T-helper 2 cell treated with Interferon-gamma antibody and Interleukin-4, amounts not matched to agents 5 μg/mL and 100 μg/mL, for 36 hours (primary cell): ENCODE results near the gene POFUT2.

Source experiments
- DNase-seq: peaks from one replicate; pipeline ENCODE4 v3.0.0; 2021; ENCODE audit warnings: low spot score
- H3K27ac Mint-ChIP-seq: one replicate; pipeline ENCODE4 v1.8.0; 2021; ENCODE audit warnings: mild to moderate bottlenecking, mixed read lengths
- H3K27me3 Mint-ChIP-seq: one replicate; pipeline ENCODE4 v1.8.0; 2021; ENCODE audit warnings: low read depth, mixed read lengths
- H3K36me3 Mint-ChIP-seq: one replicate; pipeline ENCODE4 v1.8.0; 2021; ENCODE audit warnings: low read depth, mixed read lengths
- H3K4me1 Mint-ChIP-seq: one replicate; pipeline ENCODE4 v1.8.0; 2021; ENCODE audit warnings: low read depth, mixed read lengths
- H3K4me3 Mint-ChIP-seq: one replicate; pipeline ENCODE4 v1.8.0; 2022; ENCODE audit warnings: mild to moderate bottlenecking, moderate library complexity, mixed read lengths
- H3K9me3 Mint-ChIP-seq: one replicate; pipeline ENCODE4 v1.8.0; 2021; ENCODE audit warnings: mixed read lengths

Gene POFUT2

DNA sequence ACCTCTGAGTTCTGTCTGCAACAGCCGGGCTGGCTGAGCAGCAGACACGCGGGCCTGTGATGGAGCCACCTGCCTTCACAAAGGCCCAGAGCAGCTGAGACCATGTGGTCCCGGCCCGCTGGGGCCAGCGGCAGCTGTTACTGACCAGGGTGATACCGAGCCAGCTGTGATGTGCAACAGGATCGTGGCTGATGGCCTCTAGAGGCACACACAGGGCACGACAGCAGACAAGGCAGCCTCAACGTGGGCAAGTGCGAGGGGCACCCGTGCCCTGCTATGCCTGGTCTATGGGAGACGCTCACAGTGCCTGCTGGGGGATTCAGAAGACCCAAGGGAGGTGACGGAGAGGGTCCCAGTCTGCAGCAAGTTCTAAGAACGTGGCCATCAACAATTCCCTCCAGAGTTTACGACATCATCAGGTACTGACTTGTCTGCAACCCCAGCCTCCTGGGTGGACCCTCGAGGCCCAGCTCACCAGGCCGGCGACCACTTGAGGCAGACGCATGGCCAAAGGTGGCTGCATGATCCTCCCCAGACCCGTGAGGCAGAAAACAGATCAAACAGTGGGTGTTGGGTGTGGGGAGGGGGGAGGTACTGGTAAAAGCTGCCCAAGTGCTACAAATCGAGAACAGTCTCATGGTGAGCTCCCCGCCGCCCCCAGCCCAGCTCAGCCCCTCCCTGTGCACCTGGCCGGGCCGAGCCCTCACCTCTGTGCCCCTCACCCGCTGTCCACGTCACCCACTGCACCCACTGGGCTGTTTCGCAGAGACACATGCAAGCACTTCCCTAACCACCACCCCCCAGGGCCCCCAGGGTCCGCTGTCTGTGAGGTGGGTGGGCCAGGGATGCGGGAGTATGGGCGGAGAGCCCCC lies 6.0 kb downstream of the POFUT2 start:
- Mint-ChIP-seq H3K4me3 (no peak overlapping the region), H3K27me3 (no peaks in the 10 kb centered on the region), H3K9me3 (no peaks in the 10 kb centered on the region), H3K4me1 (peaks cover 5% of the 10 kb centered on the region), H3K36me3 (peaks cover 18% of the 10 kb centered on the region), H3K27ac (no peak overlapping the region)
- no peak for DNase-seq

DNA sequence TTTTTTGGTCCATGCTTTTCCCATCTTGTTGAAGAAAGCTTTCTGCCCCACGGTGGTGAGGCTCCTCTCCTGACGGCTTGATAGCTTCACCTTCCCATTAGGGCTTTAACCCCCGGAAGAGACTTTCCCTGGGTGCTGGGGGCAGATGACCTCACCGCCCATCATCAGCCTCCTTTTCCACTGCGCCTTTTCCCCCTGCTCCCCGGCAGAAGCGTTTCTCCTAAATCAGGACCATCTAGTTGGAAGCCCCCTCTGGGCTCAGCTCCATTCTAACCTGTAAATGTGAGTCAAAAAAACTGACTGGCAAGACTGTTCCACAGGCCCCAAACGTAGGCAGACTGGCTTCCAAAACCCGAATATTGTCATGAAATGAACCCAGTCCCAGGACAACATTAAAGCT lies 6.7 kb downstream of the POFUT2 start:
- H3K4me3 Mint-ChIP-seq, result no peak overlapping the region
- H3K4me1 Mint-ChIP-seq, result peaks cover 3% of the 10 kb centered on the region
- no peaks in the 10 kb centered on the region for H3K27me3 Mint-ChIP-seq
- H3K36me3 Mint-ChIP-seq, result peaks cover 18% of the 10 kb centered on the region
- H3K27ac Mint-ChIP-seq, result no peak overlapping the region
- DNase-seq, result no peak
- H3K9me3 Mint-ChIP-seq, result no peaks in the 10 kb centered on the region

DNA sequence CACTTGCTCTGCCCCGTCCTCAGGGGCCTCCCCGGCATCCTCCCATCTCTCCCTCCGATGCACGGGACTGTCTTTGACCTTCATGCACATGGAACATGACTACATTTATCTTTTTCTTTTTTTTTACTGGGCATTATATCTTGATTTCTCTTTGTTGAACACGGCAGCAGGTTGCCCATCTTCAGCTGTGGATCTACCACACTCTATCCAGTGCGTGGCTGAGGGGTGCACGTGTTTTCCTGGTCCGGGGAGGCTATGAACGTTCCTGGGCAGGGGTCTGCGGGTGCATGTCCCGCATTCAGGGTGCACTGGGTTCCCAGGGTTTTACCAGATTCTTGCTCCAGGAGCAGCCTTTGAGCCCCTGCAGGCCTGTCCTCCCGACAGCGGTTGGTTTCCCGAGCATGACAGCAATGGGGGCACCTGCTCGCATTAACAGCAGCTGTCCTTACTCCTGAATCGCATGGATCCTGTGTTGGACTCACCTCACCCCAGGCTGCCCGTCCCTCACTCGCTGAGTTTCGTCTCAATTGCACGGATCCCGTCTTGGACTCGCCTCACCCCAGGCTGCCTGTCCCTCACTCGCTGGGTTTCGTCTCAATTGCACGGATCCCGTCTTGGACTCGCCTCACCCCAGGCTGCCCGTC lies 7.4 kb downstream of the POFUT2 start:
- H3K4me1 Mint-ChIP-seq, result no peaks in the 10 kb centered on the region
- DNase-seq, result no peak
- no peak overlapping the region for H3K4me3 Mint-ChIP-seq
- peaks cover 14% of the 10 kb centered on the region for H3K36me3 Mint-ChIP-seq
- peak overlapping the region; percentile 34 for H3K27ac Mint-ChIP-seq
- no peaks in the 10 kb centered on the region for H3K9me3 Mint-ChIP-seq
- no peaks in the 10 kb centered on the region for H3K27me3 Mint-ChIP-seq

DNA sequence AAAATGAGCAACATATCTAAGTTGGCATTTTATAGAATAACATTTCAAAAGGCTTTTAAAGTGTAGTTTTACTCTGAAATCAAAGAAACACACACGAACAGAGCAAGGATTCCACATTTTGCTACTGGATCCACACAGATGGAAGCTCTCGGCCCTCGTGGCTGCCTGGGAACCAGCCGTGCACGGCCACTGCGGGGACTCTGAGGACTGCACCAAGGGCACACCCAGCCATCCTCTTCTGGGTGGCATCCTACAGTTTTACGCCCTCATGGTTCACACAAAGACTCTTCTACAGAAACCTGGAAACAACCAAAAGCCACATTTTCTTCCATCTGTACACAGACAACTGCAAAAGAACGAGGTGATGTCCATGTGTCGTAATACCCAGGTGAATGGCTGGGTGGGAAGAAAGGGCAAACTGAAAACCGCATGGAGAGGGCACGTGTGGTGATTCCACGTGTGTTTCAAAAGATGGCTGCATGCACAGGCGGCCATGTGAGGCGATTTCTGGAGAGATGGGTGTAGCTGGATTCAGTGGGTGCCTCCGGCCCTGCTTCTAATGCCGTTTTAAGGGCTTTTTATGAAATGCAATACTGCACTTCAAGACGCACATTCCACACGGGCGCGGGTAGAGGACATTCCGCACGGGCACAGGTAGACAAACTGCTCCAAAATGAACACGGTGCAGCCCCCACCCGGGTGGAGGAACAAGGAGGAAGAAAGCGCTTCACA lies 8.1 kb downstream of the POFUT2 start:
- DNase-seq, result no peak
- Mint-ChIP-seq H3K4me1 (no peaks in the 10 kb centered on the region), H3K27me3 (no peaks in the 10 kb centered on the region), H3K36me3 (peaks cover 13% of the 10 kb centered on the region), H3K27ac (no peak overlapping the region), H3K9me3 (no peaks in the 10 kb centered on the region), H3K4me3 (no peak overlapping the region)

DNA sequence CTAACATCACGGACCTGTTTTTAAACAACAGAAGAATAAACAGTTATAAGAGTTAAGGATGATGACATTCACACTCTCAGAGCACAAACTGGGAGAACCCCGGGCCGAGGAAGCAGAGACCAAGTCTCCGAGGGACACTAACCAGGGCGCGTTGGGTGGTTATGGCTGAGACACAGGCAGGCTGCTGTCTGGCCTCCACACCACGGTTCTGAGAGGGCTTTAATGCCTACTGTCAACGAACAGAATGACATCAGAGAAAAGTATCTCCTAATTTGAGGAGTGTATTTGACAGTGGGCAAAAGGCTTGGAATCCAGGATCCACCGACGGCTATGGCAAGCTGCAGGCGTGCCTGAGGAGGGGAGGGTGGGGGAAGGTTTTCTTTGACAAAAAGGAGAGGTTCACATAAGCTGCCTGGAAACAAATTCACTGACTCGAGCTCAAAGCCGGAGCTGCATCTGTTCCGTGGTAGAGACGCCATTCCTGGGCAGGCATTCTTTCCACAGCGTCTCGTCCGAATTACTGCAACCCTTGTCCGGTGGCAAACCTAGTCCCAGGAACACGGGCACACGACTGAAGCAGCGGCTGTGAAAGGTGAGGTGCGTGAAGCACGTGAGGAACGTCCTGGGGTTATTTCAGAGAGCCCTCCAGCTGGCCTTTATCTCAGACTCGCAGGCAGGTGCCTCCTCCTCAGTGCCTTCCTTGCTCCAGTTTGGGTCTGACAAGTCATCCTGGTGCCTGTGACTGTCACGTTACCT lies 9.4 kb downstream of the POFUT2 start:
- peaks cover 10% of the 10 kb centered on the region for H3K36me3 Mint-ChIP-seq
- no peak overlapping the region for H3K27ac Mint-ChIP-seq
- H3K9me3 Mint-ChIP-seq, result no peaks in the 10 kb centered on the region
- H3K27me3 Mint-ChIP-seq, result no peaks in the 10 kb centered on the region
- no peak overlapping the region for H3K4me3 Mint-ChIP-seq
- no peak for DNase-seq
- H3K4me1 Mint-ChIP-seq, result no peaks in the 10 kb centered on the region

DNA sequence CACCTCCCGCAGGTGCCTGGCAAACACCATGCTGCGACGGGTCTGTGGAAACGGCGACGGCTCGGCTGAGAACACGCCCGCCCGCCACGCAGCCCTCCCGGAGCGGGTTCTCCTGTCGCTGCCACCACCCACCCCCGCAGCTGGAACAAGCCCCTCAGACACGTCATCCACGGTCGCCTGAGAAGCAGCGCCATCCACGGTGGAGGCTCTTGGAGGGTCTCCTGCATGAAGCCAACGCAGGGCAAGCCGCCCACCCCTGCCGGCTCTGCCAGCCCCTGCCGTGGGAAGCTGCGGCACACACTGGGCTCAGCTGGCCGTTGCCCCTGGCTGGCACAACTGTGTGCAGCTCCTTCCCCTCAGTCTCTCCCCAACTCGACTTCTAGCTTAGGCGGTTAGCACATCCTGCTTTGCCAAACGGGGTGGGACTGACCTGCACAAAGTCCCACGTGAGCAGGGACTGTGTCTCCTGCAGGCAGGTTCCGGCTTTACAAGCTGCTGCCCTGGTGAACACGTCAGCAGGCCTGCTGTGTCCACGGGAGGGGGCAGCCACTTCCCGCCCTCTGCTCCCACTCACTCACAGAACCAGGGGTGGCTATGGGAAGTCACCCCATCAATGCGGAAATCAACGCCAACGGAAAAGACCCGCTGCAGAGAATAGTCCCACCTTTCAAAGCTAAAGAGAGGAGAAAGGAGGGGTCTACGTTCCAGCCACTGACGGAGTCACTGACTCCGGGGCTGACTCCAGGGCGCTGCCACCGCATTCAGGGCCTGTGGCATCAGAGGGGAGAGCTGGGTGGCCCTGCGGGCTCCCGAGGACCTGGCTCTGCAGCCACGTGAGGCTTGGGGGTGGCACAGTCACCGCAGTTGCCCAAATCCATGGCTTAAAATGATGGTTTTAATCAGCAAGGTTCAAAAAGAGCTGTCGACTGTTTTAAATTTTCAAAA lies 10.3 kb downstream of the POFUT2 start:
- no peak overlapping the region for H3K4me3 Mint-ChIP-seq
- no peak for DNase-seq
- no peaks in the 10 kb centered on the region for H3K27me3 Mint-ChIP-seq
- H3K27ac Mint-ChIP-seq, result no peak overlapping the region
- H3K4me1 Mint-ChIP-seq, result no peaks in the 10 kb centered on the region
- no peaks in the 10 kb centered on the region for H3K9me3 Mint-ChIP-seq
- peaks cover 10% of the 10 kb centered on the region for H3K36me3 Mint-ChIP-seq

DNA sequence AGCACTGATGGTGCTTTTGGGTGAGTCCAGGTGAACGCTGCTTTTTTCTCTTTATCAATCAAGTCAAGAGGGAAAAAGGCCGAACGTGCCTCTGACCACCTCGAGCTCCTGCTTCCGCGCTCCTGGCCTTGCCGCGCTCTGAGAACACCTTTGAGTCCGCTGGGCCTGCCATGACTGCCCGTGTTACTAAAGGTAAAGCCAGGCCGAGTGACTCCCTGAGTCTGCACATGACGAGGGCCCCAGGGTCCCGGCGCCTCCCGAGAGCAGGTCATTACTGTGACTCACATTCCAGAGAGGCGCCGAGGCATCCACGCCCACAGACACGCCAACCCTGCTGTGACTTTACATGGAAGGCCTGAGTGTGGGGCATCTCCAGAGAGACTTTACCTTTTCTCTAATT lies 11.1 kb downstream of the POFUT2 start:
- Mint-ChIP-seq H3K4me1 (no peaks in the 10 kb centered on the region), H3K27me3 (no peaks in the 10 kb centered on the region), H3K36me3 (peaks cover 10% of the 10 kb centered on the region), H3K4me3 (no peak overlapping the region), H3K9me3 (no peaks in the 10 kb centered on the region), H3K27ac (no peak overlapping the region)
- DNase-seq, result no peak

DNA sequence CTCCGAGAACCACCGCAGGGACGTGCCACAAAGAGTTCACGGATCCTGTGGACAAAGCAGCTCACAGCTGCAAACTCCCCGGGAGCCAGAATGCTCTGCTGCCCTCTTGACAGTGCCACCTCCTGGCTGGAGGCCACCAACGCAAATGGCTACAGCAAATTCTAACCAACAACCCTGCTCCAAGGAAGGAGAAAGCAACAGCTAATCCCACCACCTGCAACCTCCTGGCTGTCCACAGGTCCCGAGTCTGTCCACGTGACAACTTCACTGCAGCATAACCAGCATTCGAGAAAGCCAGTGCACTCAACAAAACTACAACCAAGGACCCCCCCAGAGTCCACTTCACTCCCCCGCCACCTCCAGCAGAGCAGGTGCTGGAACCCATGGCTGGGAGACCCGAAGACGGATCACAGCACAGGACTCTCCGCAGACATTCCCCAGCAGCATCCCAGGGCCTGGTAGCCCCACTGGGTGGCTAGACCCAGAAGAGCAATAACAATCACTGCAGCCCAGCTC lies 17.3 kb downstream of the POFUT2 start:
- Mint-ChIP-seq H3K27ac (no peak overlapping the region), H3K36me3 (peaks cover 22% of the 10 kb centered on the region), H3K4me1 (peaks cover 14% of the 10 kb centered on the region), H3K9me3 (no peaks in the 10 kb centered on the region), H3K27me3 (no peaks in the 10 kb centered on the region), H3K4me3 (no peak overlapping the region)
- no peak for DNase-seq

DNA sequence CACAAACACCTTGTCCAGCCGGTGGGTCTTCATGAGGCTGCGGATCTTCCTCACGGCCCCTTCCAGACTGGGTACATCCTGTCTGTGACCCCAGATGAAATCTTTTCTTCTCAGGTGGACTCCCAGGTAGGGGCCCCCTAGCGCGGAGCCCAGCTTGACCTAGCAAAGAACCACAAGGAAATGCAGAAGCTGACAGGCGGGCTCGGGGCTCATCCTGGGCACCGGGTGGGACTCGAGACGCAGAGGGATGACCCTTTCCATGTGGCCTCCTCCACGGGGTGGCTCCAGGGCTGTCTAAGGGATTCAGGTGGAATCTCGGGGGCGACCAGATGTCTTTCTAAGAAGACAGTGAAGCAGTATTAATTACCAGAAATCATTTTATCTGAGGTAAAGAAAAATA lies 17.8 kb downstream of the POFUT2 start:
- peaks cover 14% of the 10 kb centered on the region for H3K4me1 Mint-ChIP-seq
- H3K27ac Mint-ChIP-seq, result no peak overlapping the region

DNA sequence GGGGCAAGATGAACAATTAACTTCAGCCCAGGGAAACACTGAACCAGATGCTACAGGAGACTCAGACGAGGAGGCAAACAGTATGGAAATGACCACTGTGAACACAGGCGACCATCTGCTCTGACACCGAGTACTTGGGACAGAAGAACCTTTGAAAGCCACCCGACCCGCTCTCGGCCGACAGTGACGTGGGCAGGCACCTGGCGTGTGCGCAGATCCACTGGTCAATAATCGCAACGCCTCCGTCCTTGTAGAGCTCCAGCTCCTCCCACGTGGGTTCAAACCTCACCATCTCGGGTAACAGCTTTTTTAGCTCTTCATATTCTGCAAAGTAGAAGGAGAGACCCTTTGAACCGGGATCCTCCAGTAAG lies 20.3 kb downstream of the POFUT2 start:
- DNase-seq, result no peak
- peak overlapping the region; percentile 75 for H3K27ac Mint-ChIP-seq
- H3K36me3 Mint-ChIP-seq, result peaks cover 28% of the 10 kb centered on the region
- no peaks in the 10 kb centered on the region for H3K27me3 Mint-ChIP-seq
- peaks cover 14% of the 10 kb centered on the region for H3K4me1 Mint-ChIP-seq
- no peak overlapping the region for H3K4me3 Mint-ChIP-seq
- no peaks in the 10 kb centered on the region for H3K9me3 Mint-ChIP-seq

More for the DNA sequence above, 17.8 kb downstream of the POFUT2 start:
- Mint-ChIP-seq H3K9me3 (no peaks in the 10 kb centered on the region), H3K4me3 (no peak overlapping the region), H3K36me3 (peaks cover 22% of the 10 kb centered on the region), H3K27me3 (no peaks in the 10 kb centered on the region)
- DNase-seq, result no peak

DNA sequence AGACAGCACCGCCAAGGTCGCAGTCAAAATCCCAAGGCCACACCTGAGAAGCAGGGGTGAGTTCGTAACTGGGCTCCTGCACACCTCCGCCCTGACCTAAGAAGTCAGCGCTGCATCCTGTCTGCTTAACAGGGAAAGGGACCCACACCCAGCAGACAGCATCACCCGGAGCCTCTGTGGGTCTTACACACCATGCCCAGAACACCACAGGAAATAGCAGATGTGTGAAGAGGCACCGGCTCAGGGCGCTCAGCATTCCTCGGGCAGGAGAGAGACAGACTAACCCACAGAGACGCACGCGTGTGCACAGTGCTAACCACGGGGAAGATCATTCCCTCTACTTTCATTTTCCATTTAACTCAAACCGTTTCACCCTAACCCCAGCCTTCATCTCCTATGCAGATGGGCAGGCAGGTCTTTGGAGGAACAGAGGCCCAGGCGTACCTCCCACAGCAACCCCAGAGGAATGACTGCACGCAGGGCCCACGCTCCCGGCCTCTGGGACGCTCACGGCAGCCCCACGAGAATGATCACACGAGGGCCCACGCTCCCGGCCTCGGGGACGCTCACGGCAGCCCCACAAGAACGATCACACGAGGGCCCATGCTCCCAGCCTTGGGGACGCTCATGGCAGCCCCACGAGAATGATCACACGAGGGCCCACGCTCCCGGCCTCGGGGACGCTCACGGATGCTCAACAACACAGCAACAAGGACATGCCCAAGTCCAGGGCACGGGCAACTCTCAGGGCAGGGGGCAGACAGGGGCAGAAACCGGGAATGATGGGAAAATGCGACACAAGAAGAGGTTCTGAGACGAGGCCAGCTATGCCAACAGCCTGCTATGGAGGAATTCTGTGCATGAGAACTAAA lies 20.9 kb downstream of the POFUT2 start:
- peaks cover 14% of the 10 kb centered on the region for H3K4me1 Mint-ChIP-seq
- H3K27ac Mint-ChIP-seq, result peak overlapping the region; percentile 75
- peaks cover 28% of the 10 kb centered on the region for H3K36me3 Mint-ChIP-seq
- no peaks in the 10 kb centered on the region for H3K9me3 Mint-ChIP-seq
- DNase-seq, result peak; percentile 35
- no peaks in the 10 kb centered on the region for H3K27me3 Mint-ChIP-seq
- H3K4me3 Mint-ChIP-seq, result peak overlapping the region; percentile 16
